ENCODE data around the gene GRM8.

DNA sequence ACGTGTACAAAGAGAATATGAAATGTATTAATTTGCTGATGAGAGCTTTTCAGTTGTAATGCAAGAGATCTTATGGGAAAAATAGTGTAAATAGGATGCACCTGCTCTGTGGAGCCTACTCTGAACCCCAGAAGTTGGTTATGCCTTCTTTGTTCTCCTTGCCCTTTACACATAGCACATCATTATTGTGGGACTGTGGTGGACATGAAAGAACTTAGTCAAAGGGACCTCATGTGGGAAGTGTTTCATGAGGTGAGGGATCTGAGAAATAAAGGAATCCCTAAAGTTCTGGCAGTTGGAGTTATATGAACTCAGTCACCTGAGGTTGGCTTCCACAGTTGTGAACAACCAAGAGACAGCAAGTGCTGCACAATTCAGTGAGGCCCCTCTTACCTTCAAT lies 66.1 kb downstream of the GRM8 start:
- no peak for TF ChIP-seq CTCF (conservative IDR thresholded peaks at IDR 0.05; ENCODE audit: low read length)
- no peak for TF ChIP-seq EZH2phosphoT487 (IDR thresholded peaks at IDR 0.05; ENCODE audit: borderline replicate concordance)
